Tibial nerve (tissue), 3 donors: ENCODE results near the gene TRAP1.

Source experiments
- POLR2A ChIP-seq, 2 donors: fragments of 450-650 bp; IDR thresholded peaks; one replicate each; pipeline ENCODE4 v1.6.1; 2017; ENCODE audit warnings: antibody characterized with exemption in 2 of 2, mild to moderate bottlenecking in 2 of 2, moderate library complexity in 2 of 2
- TF ChIP-seq, protein P1 (sequence below), 5 experiments: fragments of 200-600 bp in 3 of 5; fragments of 450-650 bp in 2 of 5; sonication (generic) in 3 of 5; IDR thresholded peaks; one replicate each; pipeline ENCODE4 v1.5.1; 2016 to 2019; ENCODE audit warnings: antibody characterized with exemption in 5 of 5, mild to moderate bottlenecking in 3 of 5, moderate library complexity in 2 of 5

- no peak for TF ChIP-seq POLR2A (IDR thresholded peaks at IDR 0.05)
- TF ChIP-seq, protein P1, sequence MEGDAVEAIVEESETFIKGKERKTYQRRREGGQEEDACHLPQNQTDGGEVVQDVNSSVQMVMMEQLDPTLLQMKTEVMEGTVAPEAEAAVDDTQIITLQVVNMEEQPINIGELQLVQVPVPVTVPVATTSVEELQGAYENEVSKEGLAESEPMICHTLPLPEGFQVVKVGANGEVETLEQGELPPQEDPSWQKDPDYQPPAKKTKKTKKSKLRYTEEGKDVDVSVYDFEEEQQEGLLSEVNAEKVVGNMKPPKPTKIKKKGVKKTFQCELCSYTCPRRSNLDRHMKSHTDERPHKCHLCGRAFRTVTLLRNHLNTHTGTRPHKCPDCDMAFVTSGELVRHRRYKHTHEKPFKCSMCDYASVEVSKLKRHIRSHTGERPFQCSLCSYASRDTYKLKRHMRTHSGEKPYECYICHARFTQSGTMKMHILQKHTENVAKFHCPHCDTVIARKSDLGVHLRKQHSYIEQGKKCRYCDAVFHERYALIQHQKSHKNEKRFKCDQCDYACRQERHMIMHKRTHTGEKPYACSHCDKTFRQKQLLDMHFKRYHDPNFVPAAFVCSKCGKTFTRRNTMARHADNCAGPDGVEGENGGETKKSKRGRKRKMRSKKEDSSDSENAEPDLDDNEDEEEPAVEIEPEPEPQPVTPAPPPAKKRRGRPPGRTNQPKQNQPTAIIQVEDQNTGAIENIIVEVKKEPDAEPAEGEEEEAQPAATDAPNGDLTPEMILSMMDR (IDR thresholded peaks at IDR 0.05), result no peak
Observed at GRCh38 chr16:3655030-3655395, 62.3 kb downstream of the TRAP1 start.
